GM18873 (cell line): Measurements from ENCODE around the gene RAPGEF6.
"Not testable (repeated sequence)": the region's sequence is repeated elsewhere in the genome, so short reads cannot be mapped to it uniquely, and the experiment has no call there.

Experiments used
- ATAC-seq: cut with Tn5 transposase; IDR thresholded peaks from one replicate; pipeline ENCODE4 v1.9.1; 2021; ENCODE audit warnings: mild to moderate bottlenecking, moderate library complexity, moderate number of reproducible peaks; ENCODE audit not compliant: unreplicated experiment, low FRiP score

Gene RAPGEF6

GRCh38 chr5:131644822-131645221 is 9.8 kb upstream of the RAPGEF6 start:
- no peak for ATAC-seq

- no peak for ATAC-seq
Measured at GRCh38 chr5:131644370-131644769, 9.3 kb upstream of the RAPGEF6 start.

- ATAC-seq: no peak
Measured at GRCh38 chr5:131641494-131641893, 6.5 kb upstream of the RAPGEF6 start.

- ATAC-seq: no peak
Measured at GRCh38 chr5:131640043-131640856, 5.2 kb upstream of the RAPGEF6 start.

GRCh38 chr5:131639148-131639547 is 4.1 kb upstream of the RAPGEF6 start:
- ATAC-seq: no peak

GRCh38 chr5:131637694-131638093 is 2.7 kb upstream of the RAPGEF6 start:
- no peak for ATAC-seq

- no peak for ATAC-seq
Measured at GRCh38 chr5:131635684-131636572, 899 bp upstream of the RAPGEF6 start.

GRCh38 chr5:131634666-131634995 is 398 bp downstream of the RAPGEF6 start:
- ATAC-seq: peak; percentile 10

GRCh38 chr5:131634238-131634637 is 791 bp downstream of the RAPGEF6 start:
- no peak for ATAC-seq

GRCh38 chr5:131633830-131634229 is 1.2 kb downstream of the RAPGEF6 start:
- no peak for ATAC-seq

GRCh38 chr5:131630963-131631350 is 4.1 kb downstream of the RAPGEF6 start:
- ATAC-seq: no peak

GRCh38 chr5:131630208-131630962 is 4.6 kb downstream of the RAPGEF6 start:
- ATAC-seq: no peak

- ATAC-seq: no peak
Measured at GRCh38 chr5:131628990-131629389, 6.0 kb downstream of the RAPGEF6 start.

- no peak for ATAC-seq
Measured at GRCh38 chr5:131627207-131627865, 7.7 kb downstream of the RAPGEF6 start.

GRCh38 chr5:131622633-131623032 is 12.4 kb downstream of the RAPGEF6 start:
- ATAC-seq: no peak

- not testable (repeated sequence) for ATAC-seq
Measured at GRCh38 chr5:131621164-131621563, 13.9 kb downstream of the RAPGEF6 start.

- ATAC-seq: no peak
Measured at GRCh38 chr5:131619102-131619501, 15.9 kb downstream of the RAPGEF6 start.

- no peak for ATAC-seq
Measured at GRCh38 chr5:131617140-131617822, 17.7 kb downstream of the RAPGEF6 start.

GRCh38 chr5:131615957-131616356 is 19.1 kb downstream of the RAPGEF6 start:
- no peak for ATAC-seq

GRCh38 chr5:131613423-131613822 is 21.6 kb downstream of the RAPGEF6 start:
- no peak for ATAC-seq
